DND-41 (cell line): ENCODE data around the gene HCAR3.
"Not testable (repeated sequence)": the region's sequence is repeated elsewhere in the genome, so short reads cannot be mapped to it uniquely, and the experiment has no call there.

ENCODE experiments used
- ATAC-seq: fragments of 200-7000 bp; cut with Tn5 transposase; 3 replicates; pipeline ENCODE4 v1.9.1; 2021; ENCODE audit warnings: low read depth; ENCODE audit not compliant: insufficient read depth
- DNase-seq: peaks from one replicate; pipeline ENCODE4 v3.0.0-alpha.2; 2020
- H2AFZ ChIP-seq: 2 replicates; pipeline ENCODE4 v1.6.0; 2012; ENCODE audit warnings: low read depth, low read length
- H3K27ac ChIP-seq: 2 replicates; pipeline ENCODE4 v1.5.1; 2012; ENCODE audit warnings: low read length, inconsistent platforms
- H3K27me3 ChIP-seq: fragments of 200-600 bp; sonication (generic); 2 replicates; pipeline ENCODE4 v1.6.0; 2012; ENCODE audit warnings: low read length, mild to moderate bottlenecking, inconsistent platforms; ENCODE audit not compliant: insufficient read depth, poor library complexity
- H3K36me3 ChIP-seq: 2 replicates; pipeline ENCODE4 v1.5.1; 2012; ENCODE audit warnings: low read length, inconsistent platforms; ENCODE audit not compliant: insufficient read depth
- H3K4me1 ChIP-seq: 2 replicates; pipeline ENCODE4 v1.5.1; 2012; ENCODE audit warnings: mild to moderate bottlenecking, low read length; ENCODE audit not compliant: insufficient read depth
- H3K4me2 ChIP-seq: 2 replicates; pipeline ENCODE4 v1.6.0; 2012; ENCODE audit warnings: mild to moderate bottlenecking, moderate library complexity, low read length, inconsistent platforms; ENCODE audit not compliant: insufficient read depth
- H3K4me3 ChIP-seq, 2 experiments: fragments of 200-600 bp in 1 of 2; shearing (Covaris generic) in 1 of 2; 2 replicates each; pipeline ENCODE4 v1.5.1; 2012 to 2016; ENCODE audit warnings: inconsistent platforms in 2 of 2, low read length in 2 of 2, mild to moderate bottlenecking in 2 of 2, low read depth in 1 of 2, moderate library complexity in 1 of 2
- H3K79me2 ChIP-seq: 2 replicates; pipeline ENCODE4 v1.6.0; 2012; ENCODE audit warnings: low read length, inconsistent platforms; ENCODE audit not compliant: insufficient read depth
- H3K9ac ChIP-seq: 2 replicates; pipeline ENCODE4 v1.6.0; 2012; ENCODE audit warnings: low read depth, mild to moderate bottlenecking, inconsistent platforms, low read length, moderate library complexity
- H3K9me3 ChIP-seq: 2 replicates; pipeline ENCODE4 v1.5.1; 2012; ENCODE audit warnings: low read length, moderate library complexity, mild to moderate bottlenecking, inconsistent platforms; ENCODE audit not compliant: insufficient read depth, severe bottlenecking
- H4K20me1 ChIP-seq: 2 replicates; pipeline ENCODE4 v1.6.0; 2012; ENCODE audit warnings: low read length; ENCODE audit not compliant: insufficient read depth
- EZH2 ChIP-seq: IDR thresholded peaks from 3 replicates; pipeline ENCODE4 v1.6.1; 2012; ENCODE audit warnings: borderline replicate concordance, low read depth, mild to moderate bottlenecking, moderate library complexity, low read length, inconsistent platforms; ENCODE audit not compliant: severe bottlenecking
- TF ChIP-seq, protein P1 (sequence below): IDR thresholded peaks from 2 replicates; pipeline ENCODE4 v1.5.1; 2012; ENCODE audit warnings: borderline replicate concordance, low read length, moderate library complexity, mild to moderate bottlenecking; ENCODE audit not compliant: poor library complexity, severe bottlenecking; ENCODE audit errors: extremely low read depth

HCAR3 gene

DNA sequence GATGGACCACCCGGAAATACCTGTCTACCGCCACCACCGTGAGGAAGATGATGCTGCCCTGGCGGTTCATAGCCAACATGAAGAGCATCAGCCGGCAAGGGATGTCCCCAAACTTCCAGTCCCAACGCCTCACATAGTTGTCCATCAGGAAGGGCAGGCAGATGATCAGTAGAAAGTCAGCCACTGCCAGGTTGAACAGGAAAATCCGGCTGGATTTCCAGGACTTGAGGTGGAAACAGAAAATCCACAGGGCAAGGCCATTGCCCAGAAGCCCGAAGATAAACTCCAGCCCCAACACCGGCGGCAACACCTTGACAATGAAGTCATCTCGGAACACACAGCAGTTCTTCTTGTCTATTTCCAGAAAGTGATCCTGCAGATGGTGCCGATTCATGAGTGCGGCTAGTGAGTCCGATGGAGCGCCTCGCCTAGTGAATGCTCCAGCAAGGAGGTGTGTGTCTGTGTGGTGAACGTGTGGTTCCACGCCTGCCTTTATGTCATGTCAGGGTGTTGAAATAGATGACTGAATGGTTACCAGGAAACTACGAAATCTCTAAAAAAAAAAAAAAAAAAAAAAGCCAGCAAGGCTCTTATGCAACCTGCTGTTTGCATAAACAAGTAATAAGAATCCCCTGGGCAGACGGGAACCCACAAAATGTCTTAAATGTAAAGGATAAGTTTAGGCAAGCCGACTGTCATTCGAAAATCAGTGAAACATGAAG lies 13.6 kb downstream of the HCAR3 start, which contains the start of gene HCAR2:
Gene HCAR2 (minus strand): TSS at position 468 of the 722 bp plus-strand sequence. CDS start 74 bp downstream, at position 394.
- DNase-seq, H4K20me1 ChIP-seq, H3K4me1 ChIP-seq, H3K79me2 ChIP-seq, ATAC-seq, H3K36me3 ChIP-seq, H3K4me2 ChIP-seq, H3K27me3 ChIP-seq, H3K9me3 ChIP-seq, H2AFZ ChIP-seq, H3K4me3 ChIP-seq, H3K27ac ChIP-seq, H3K9ac ChIP-seq: not testable (repeated sequence)

DNA sequence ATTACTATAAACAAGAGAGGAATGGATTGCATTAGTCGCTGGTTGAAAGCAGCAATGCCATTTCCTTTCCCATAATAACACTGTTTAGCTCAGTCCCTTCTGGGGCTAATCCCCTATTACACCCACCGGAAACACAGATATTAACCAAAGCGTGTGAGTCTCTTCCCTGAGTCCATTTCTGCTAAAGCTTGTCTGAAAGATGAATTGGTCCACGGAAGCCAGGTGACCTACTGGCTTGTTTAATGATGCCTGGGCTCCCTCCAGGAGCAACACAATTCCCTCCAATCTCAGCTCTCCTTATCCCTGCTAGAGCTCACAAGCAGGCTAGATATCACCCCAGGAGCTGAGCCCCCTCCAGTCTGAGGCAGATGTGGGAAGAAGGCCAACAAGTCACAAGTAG lies 15.1 kb downstream of the HCAR3 start:
- H3K27ac ChIP-seq, H3K4me1 ChIP-seq, H3K4me3 ChIP-seq, H3K9ac ChIP-seq, H3K4me2 ChIP-seq, H3K27me3 ChIP-seq, ATAC-seq, DNase-seq, H3K79me2 ChIP-seq, H4K20me1 ChIP-seq, H3K36me3 ChIP-seq, H2AFZ ChIP-seq, H3K9me3 ChIP-seq: not testable (repeated sequence)

- H3K27ac ChIP-seq, H3K4me1 ChIP-seq, H3K27me3 ChIP-seq, H3K79me2 ChIP-seq, H3K9me3 ChIP-seq, H3K9ac ChIP-seq, H3K36me3 ChIP-seq, DNase-seq, ATAC-seq, H3K4me2 ChIP-seq, H3K4me3 ChIP-seq, H4K20me1 ChIP-seq, H2AFZ ChIP-seq: not testable (repeated sequence)
Observed at GRCh38 chr12:122700038-122700710, 16.4 kb downstream of the HCAR3 start.

DNA sequence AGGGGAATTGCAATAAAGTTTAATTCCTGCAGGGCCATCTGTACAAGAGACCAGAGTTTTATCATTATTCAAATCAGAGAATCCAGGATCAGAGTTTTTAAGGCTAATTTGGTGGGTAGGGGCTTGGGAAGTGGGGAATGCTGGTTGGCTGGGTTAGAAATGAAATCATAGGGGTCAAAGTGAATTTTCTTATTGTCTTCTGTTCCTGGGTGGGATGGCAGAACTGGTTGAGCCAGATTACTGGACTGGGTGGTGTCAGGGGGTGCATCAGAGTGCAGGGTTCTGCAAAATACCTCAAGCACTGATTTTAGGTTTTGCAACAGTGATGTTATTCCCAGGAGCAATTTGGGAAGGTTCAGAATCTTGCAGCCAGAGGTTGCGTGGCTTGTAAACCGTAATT lies 19.7 kb downstream of the HCAR3 start:
- H3K4me2 ChIP-seq, H2AFZ ChIP-seq, H3K79me2 ChIP-seq: not testable (repeated sequence)

GRCh38 chr12:122691566-122691965 lies 25.0 kb downstream of the HCAR3 start:
- H3K9me3 ChIP-seq = no peaks in the 10 kb centered on the region
- H3K27ac ChIP-seq = no peak overlapping the region
- no peak for DNase-seq
- H2AFZ ChIP-seq = peak overlapping the region; percentile 52; the same call in 1 of the 2 replicates
- no peak overlapping the region for H3K4me3 ChIP-seq
- no peak overlapping the region for H3K9ac ChIP-seq
- TF ChIP-seq, protein P1, sequence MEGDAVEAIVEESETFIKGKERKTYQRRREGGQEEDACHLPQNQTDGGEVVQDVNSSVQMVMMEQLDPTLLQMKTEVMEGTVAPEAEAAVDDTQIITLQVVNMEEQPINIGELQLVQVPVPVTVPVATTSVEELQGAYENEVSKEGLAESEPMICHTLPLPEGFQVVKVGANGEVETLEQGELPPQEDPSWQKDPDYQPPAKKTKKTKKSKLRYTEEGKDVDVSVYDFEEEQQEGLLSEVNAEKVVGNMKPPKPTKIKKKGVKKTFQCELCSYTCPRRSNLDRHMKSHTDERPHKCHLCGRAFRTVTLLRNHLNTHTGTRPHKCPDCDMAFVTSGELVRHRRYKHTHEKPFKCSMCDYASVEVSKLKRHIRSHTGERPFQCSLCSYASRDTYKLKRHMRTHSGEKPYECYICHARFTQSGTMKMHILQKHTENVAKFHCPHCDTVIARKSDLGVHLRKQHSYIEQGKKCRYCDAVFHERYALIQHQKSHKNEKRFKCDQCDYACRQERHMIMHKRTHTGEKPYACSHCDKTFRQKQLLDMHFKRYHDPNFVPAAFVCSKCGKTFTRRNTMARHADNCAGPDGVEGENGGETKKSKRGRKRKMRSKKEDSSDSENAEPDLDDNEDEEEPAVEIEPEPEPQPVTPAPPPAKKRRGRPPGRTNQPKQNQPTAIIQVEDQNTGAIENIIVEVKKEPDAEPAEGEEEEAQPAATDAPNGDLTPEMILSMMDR = no peak
- no peak for TF ChIP-seq EZH2
- H3K4me1 ChIP-seq = no peaks in the 10 kb centered on the region
- peak overlapping the region; percentile 41; the same call in 1 of the 2 replicates for H3K4me2 ChIP-seq
- H3K79me2 ChIP-seq = no peaks in the 10 kb centered on the region
- ATAC-seq = no peak
- H3K36me3 ChIP-seq = no peaks in the 10 kb centered on the region
- no peaks in the 10 kb centered on the region for H3K27me3 ChIP-seq
- no peaks in the 10 kb centered on the region for H4K20me1 ChIP-seq

More for the DNA sequence above, 19.7 kb downstream of the HCAR3 start:
- not testable (repeated sequence) for ATAC-seq, H3K9me3 ChIP-seq, H3K4me3 ChIP-seq, H3K36me3 ChIP-seq, H3K27me3 ChIP-seq, H3K27ac ChIP-seq, H4K20me1 ChIP-seq, DNase-seq, H3K4me1 ChIP-seq, H3K9ac ChIP-seq
